ENCODE measurements around the gene TCF4.

- no peak for TF ChIP-seq CTCF (conservative IDR thresholded peaks at IDR 0.05; ENCODE audit: low read length)
- TF ChIP-seq EZH2phosphoT487 (IDR thresholded peaks at IDR 0.05; ENCODE audit: borderline replicate concordance, low read depth, low read length) = no peak
These were observed 154.3 kb downstream of the TCF4 start for GRCh38 chr18:55433648-55434047.

Data from OCI-LY7 (cell line).